Vagina (tissue), 2 donors: Measurements from ENCODE around the gene PLK5.
"Not testable (repeated sequence)": the region's sequence is repeated elsewhere in the genome, so short reads cannot be mapped to it uniquely, and the experiment has no call there.

Experiments used
- POLR2AphosphoS5 ChIP-seq, 2 donors: sonication (generic); formaldehyde crosslinking; IDR thresholded peaks; one replicate each; pipeline ENCODE4 v1.9.0; 2017; ENCODE audit warnings: antibody characterized with exemption in 2 of 2, mild to moderate bottlenecking in 2 of 2, low read depth in 1 of 2; ENCODE audit not compliant: insufficient read depth in 1 of 2
- TF ChIP-seq, protein P1 (sequence below), 3 experiments: fragments of 450-650 bp in 2 of 3; fragments of 200-600 bp in 1 of 3; sonication (generic) in 1 of 3; IDR thresholded peaks; one replicate each; pipeline ENCODE4 v1.5.1; 2017 to 2019; ENCODE audit warnings: antibody characterized with exemption in 3 of 3, mild to moderate bottlenecking in 2 of 3, moderate library complexity in 2 of 3

DNA sequence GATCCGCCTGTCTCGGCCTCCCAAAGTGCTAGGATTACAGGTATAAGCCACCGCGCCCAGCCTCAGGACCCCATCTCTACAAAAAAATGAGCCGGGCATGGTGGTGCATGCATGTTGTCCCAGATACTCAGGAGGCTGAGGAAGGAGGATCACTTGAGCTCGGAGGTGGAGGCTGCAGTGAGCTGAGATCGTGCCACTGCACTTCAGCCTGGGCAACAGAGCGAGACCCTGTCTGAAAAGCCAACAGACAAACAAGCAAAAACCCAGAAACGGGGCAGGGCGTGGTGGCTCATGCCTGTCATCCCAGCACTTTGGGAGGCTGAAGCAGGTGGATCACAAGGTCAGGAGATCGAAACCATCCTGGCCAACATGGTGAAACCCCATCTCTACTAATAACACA lies 7.0 kb downstream of the PLK5 start:
- TF ChIP-seq, protein P1, sequence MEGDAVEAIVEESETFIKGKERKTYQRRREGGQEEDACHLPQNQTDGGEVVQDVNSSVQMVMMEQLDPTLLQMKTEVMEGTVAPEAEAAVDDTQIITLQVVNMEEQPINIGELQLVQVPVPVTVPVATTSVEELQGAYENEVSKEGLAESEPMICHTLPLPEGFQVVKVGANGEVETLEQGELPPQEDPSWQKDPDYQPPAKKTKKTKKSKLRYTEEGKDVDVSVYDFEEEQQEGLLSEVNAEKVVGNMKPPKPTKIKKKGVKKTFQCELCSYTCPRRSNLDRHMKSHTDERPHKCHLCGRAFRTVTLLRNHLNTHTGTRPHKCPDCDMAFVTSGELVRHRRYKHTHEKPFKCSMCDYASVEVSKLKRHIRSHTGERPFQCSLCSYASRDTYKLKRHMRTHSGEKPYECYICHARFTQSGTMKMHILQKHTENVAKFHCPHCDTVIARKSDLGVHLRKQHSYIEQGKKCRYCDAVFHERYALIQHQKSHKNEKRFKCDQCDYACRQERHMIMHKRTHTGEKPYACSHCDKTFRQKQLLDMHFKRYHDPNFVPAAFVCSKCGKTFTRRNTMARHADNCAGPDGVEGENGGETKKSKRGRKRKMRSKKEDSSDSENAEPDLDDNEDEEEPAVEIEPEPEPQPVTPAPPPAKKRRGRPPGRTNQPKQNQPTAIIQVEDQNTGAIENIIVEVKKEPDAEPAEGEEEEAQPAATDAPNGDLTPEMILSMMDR (IDR thresholded peaks at IDR 0.05) = not testable (repeated sequence)
- TF ChIP-seq POLR2AphosphoS5 (IDR thresholded peaks at IDR 0.05; ENCODE audit: insufficient read depth in 1 of 2, low read depth in 1 of 2) = not testable (repeated sequence)
